Endothelial cell of umbilical vein (primary cell): ENCODE measurements around the gene ABLIM1. TPM values are rescaled to one million over a fixed set of nuclear protein-coding genes. Genes with fewer than 3 reads are reported as not detected.

Experiments
- BruUV-seq: library from RNA; stranded (reverse); fragments of 400-500 nt; replicated peaks from 2 replicates; lab custom pipeline; 2021; lab: Mats Ljungman, UMichigan
- CTCF ChIA-PET: fragments of 300-600, 350-600 bp; sonication (Branson Sonifier 250); formaldehyde crosslinking; loops from one replicate; lab custom pipeline; 2021; ENCODE audit warnings: antibody characterized with exemption, inconsistent platforms; lab: Charles Lee
- POLR2A ChIA-PET: fragments of 300-600, 350-600 bp; sonication (Branson Sonifier 250); formaldehyde crosslinking; loops from one replicate; lab custom pipeline; 2021; ENCODE audit warnings: antibody characterized with exemption, inconsistent platforms; lab: Charles Lee
- DNase-seq: peaks from one replicate; pipeline ENCODE4 v3.0.0-alpha.2; 2011; ENCODE audit warnings: low read depth, low spot score
- FAIRE-seq: peaks from 2 replicates; lab custom pipeline; 2011; peaks lifted over from hg19 to GRCh38; lab: Jason Lieb, UNC
- H2AFZ ChIP-seq: 2 replicates; pipeline ENCODE4 v1.6.0; 2012; ENCODE audit warnings: low read depth, low read length, control low read depth, inconsistent platforms
- H3K27ac ChIP-seq: 2 replicates; pipeline ENCODE4 v1.5.1; 2011; ENCODE audit warnings: low read depth, mild to moderate bottlenecking, control low read depth, low read length, moderate library complexity; ENCODE audit not compliant: insufficient read depth
- H3K27me3 ChIP-seq, 2 experiments: 2 replicates each; pipeline versions ENCODE4 v1.6.0 to v1.6.1; 2011; ENCODE audit warnings: low read length in 2 of 2, mixed read lengths in 1 of 2; ENCODE audit not compliant: control insufficient read depth in 2 of 2, insufficient read depth in 2 of 2
- H3K36me3 ChIP-seq, 2 experiments: 2 replicates in 1 of 2; 3 replicates in 1 of 2; pipeline ENCODE4 v1.5.1; 2011; ENCODE audit warnings: low read length in 2 of 2, mild to moderate bottlenecking in 1 of 2, moderate library complexity in 1 of 2; ENCODE audit not compliant: control insufficient read depth in 2 of 2, insufficient read depth in 2 of 2; ENCODE audit errors: extremely low read depth in 1 of 2
- H3K4me1 ChIP-seq: 3 replicates; pipeline ENCODE4 v1.5.1; 2011; ENCODE audit warnings: mild to moderate bottlenecking, low read length; ENCODE audit not compliant: control insufficient read depth, insufficient read depth; ENCODE audit errors: extremely low read depth
- H3K4me2 ChIP-seq: 2 replicates; pipeline ENCODE4 v1.6.1; 2011; ENCODE audit warnings: low read length, control low read depth, mixed read lengths; ENCODE audit not compliant: insufficient read depth
- H3K4me3 ChIP-seq, 3 experiments: fragments of 200-600 bp in 1 of 3; sonication (generic), shearing (Covaris generic) in 1 of 3; replicated peaks in 1 of 3; 2 replicates each; pipeline ENCODE4 v1.5.1; 2011 to 2016; ENCODE audit warnings: control low read depth in 3 of 3, low read length in 3 of 3, mild to moderate bottlenecking in 2 of 3, inconsistent platforms in 1 of 3, low read depth in 1 of 3, moderate library complexity in 1 of 3; ENCODE audit not compliant: insufficient read depth in 1 of 3
- H3K79me2 ChIP-seq: 2 replicates; pipeline ENCODE4 v1.6.0; 2012; ENCODE audit warnings: low read length, inconsistent platforms; ENCODE audit not compliant: control insufficient read depth, insufficient read depth
- H3K9ac ChIP-seq: replicated peaks from 2 replicates; pipeline ENCODE3; 2011; ENCODE audit warnings: low read length, control low read depth; ENCODE audit not compliant: insufficient read depth; ENCODE audit errors: extremely low read depth
- H3K9me1 ChIP-seq: replicated peaks from 3 replicates; pipeline ENCODE4 v1.6.0; 2011; ENCODE audit warnings: mild to moderate bottlenecking, low read length; ENCODE audit not compliant: control insufficient read depth, insufficient read depth; ENCODE audit errors: extremely low read depth
- H3K9me3 ChIP-seq: replicated peaks from 2 replicates; pipeline ENCODE4 v1.5.1; 2012; ENCODE audit warnings: low read length, inconsistent platforms; ENCODE audit not compliant: control insufficient read depth, insufficient read depth
- H4K20me1 ChIP-seq: replicated peaks from 2 replicates; pipeline ENCODE3; 2011; ENCODE audit warnings: mild to moderate bottlenecking, low read length; ENCODE audit not compliant: control insufficient read depth, insufficient read depth; ENCODE audit errors: extremely low read depth
- EZH2 ChIP-seq: IDR thresholded peaks from 2 replicates; pipeline ENCODE4 v1.6.1; 2012; ENCODE audit warnings: borderline replicate concordance, low read depth, mild to moderate bottlenecking, moderate library complexity, low read length, inconsistent platforms; ENCODE audit not compliant: severe bottlenecking
- FOS ChIP-seq: IDR thresholded peaks from 2 replicates; pipeline ENCODE4 v1.6.1; 2011; ENCODE audit warnings: mild to moderate bottlenecking, low read length, moderate library complexity, borderline replicate concordance; ENCODE audit not compliant: insufficient read depth
- GATA2 ChIP-seq: IDR thresholded peaks from 2 replicates; pipeline ENCODE4 v1.7.0; 2011; ENCODE audit warnings: low read depth, mild to moderate bottlenecking, moderate library complexity, mixed read lengths, low read length; ENCODE audit not compliant: insufficient read length, insufficient read depth
- JUN ChIP-seq: IDR thresholded peaks from 2 replicates; pipeline ENCODE4 v1.6.1; 2011; ENCODE audit warnings: borderline replicate concordance, low read depth; ENCODE audit not compliant: insufficient read length, insufficient read depth
- MAX ChIP-seq: IDR thresholded peaks from 2 replicates; pipeline ENCODE4 v1.6.1; 2011; ENCODE audit not compliant: insufficient read depth, insufficient read length
- MYC ChIP-seq: IDR thresholded peaks from one replicate; pipeline ENCODE4 v1.6.1; 2011; ENCODE audit warnings: mild to moderate bottlenecking, low read depth, low read length
- POLR2A ChIP-seq: IDR thresholded peaks from 2 replicates; pipeline ENCODE4 v1.6.1; 2012; ENCODE audit warnings: low read depth, mild to moderate bottlenecking, control low read depth, low read length
- POLR2AphosphoS5 ChIP-seq: IDR thresholded peaks from 2 replicates; pipeline ENCODE4 v1.6.1; 2012; ENCODE audit warnings: low read depth, mild to moderate bottlenecking, control low read depth, low read length, moderate library complexity; ENCODE audit not compliant: insufficient read depth
- dilution Hi-C: fragments of 300-500 bp; cut with MboI; formaldehyde crosslinking; loops from one replicate; pipeline ENCODE4 v1.15.0; 2019; ENCODE audit warnings: low sequenced_read_pairs; ENCODE audit not compliant: extremely low pct_ligation_motif_present
- intact Hi-C: fragments of 100-400 bp; cut with micrococcal nuclease; formaldehyde crosslinking; loops from one replicate; pipeline ENCODE4 v1.10.0; 2022
- polyA plus RNA-seq, 4 experiments: library from polyadenylated mRNA; depleted of rRNA in 3 of 4; stranded (reverse) in 3 of 4; unstranded in 1 of 4; fragments of >200 nt; gene quantifications; 2 replicates each; pipeline versions ENCODE4 v1.2.1 to v1.2.3, GENCODE V29; 2011 to 2012; ENCODE audit warnings: missing spikeins in 1 of 4
- total RNA-seq: library from RNA; stranded (reverse); gene quantifications from 2 replicates; pipeline ENCODE4 v1.2.3, GENCODE V29; 2021
- TF ChIP-seq, protein P1 (sequence below), 2 donors: IDR thresholded peaks; 1 replicate in 1 of 2; 2 replicates in 1 of 2; pipeline ENCODE4 v1.5.1; 2011; ENCODE audit warnings: low read length in 2 of 2, mild to moderate bottlenecking in 2 of 2, moderate library complexity in 2 of 2, control low read depth in 1 of 2, inconsistent platforms in 1 of 2, low read depth in 1 of 2; ENCODE audit not compliant: insufficient read depth in 1 of 2; ENCODE audit errors: extremely low read depth in 1 of 2

ABLIM1 gene
- total and polyA plus RNA-seq, 2 donors (not counting 3 experiments of a cell fraction or from before 2014, with no cell fraction given) = 128 to 235 TPM

- FAIRE-seq = no peak
- H3K27me3 ChIP-seq = no peaks in the 10 kb centered on the region
Observed at GRCh38 chr10:114485696-114486400, 172.2 kb downstream of the ABLIM1 start.

More at GRCh38 chr10:114485696-114486400, 172.2 kb downstream of the ABLIM1 start:
- dilution Hi-C loops = no loop called here
- Histone ChIP-seq H3K4me2 (no peak overlapping the region), H3K36me3 (peaks cover 0 to 28% of the 10 kb centered on the region in 2 experiments), H2AFZ (no peak overlapping the region), H3K27ac (no peak overlapping the region), H4K20me1 (no peaks in the 10 kb centered on the region), H3K4me1 (peaks cover 25% of the 10 kb centered on the region), H3K79me2 (no peaks in the 10 kb centered on the region), H3K9me1 (no peaks in the 10 kb centered on the region), H3K9ac (no peak overlapping the region), H3K4me3 (no peak overlapping the region), H3K9me3 (no peaks in the 10 kb centered on the region)
- ChIA-PET CTCF (interaction anchor here (0.8 to 4.1 kb wide), 6 partner anchors 13 to 182 kb away, joined by 3 to 44 read pairs (median 5); no protein-coding TSS in a partner anchor), POLR2A (interaction anchor here (0.6 kb wide), 1 partner anchor 213 kb away, joined by 6 read pairs; no protein-coding TSS in a partner anchor)
- BruUV-seq = no TSS peak
- TF ChIP-seq POLR2AphosphoS5 (no peak), POLR2A (no peak), MAX (no peak), FOS (no peak), JUN (no peak), GATA2 (no peak), MYC (no peak), EZH2 (no peak)
- TF ChIP-seq, protein P1, sequence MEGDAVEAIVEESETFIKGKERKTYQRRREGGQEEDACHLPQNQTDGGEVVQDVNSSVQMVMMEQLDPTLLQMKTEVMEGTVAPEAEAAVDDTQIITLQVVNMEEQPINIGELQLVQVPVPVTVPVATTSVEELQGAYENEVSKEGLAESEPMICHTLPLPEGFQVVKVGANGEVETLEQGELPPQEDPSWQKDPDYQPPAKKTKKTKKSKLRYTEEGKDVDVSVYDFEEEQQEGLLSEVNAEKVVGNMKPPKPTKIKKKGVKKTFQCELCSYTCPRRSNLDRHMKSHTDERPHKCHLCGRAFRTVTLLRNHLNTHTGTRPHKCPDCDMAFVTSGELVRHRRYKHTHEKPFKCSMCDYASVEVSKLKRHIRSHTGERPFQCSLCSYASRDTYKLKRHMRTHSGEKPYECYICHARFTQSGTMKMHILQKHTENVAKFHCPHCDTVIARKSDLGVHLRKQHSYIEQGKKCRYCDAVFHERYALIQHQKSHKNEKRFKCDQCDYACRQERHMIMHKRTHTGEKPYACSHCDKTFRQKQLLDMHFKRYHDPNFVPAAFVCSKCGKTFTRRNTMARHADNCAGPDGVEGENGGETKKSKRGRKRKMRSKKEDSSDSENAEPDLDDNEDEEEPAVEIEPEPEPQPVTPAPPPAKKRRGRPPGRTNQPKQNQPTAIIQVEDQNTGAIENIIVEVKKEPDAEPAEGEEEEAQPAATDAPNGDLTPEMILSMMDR (IDR thresholded peaks at IDR 0.05; ENCODE audit: extremely low read depth in 1 of 2, insufficient read depth in 1 of 2, low read depth in 1 of 2, low read length in 2 of 2) = no peak
- intact Hi-C loops = no loop called here
- peak; percentile 84 for DNase-seq
